Omental fat pad (tissue), 4 donors: ENCODE data around the gene GALNT18. TPM values are rescaled to one million over a fixed set of nuclear protein-coding genes. Genes with fewer than 3 reads are reported as not detected.

ENCODE experiments used
- ATAC-seq: fragments of 150-250 bp; one replicate; pipeline ENCODE4 v1.9.1; 2016; ENCODE audit warnings: mild to moderate bottlenecking, moderate library complexity; ENCODE audit not compliant: low FRiP score
- DNase-seq: peaks from one replicate; pipeline ENCODE4 v3.0.0-alpha.2; 2019; ENCODE audit warnings: low spot score
- CTCF ChIP-seq, 3 donors: fragments of 450-650 bp; IDR thresholded peaks; one replicate each; pipeline ENCODE4 v1.5.1; 2016 to 2017; ENCODE audit warnings: antibody characterized with exemption in 3 of 3, mild to moderate bottlenecking in 3 of 3, moderate library complexity in 2 of 3
- total RNA-seq, 4 donors: library from RNA; depleted of rRNA; stranded (reverse); fragments of >200 nt; gene quantifications; one replicate each; pipeline ENCODE4 v1.1.0, GENCODE V29; 2016

GALNT18 gene
- total RNA-seq, 4 donors from 2014 or later, result 21.0 to 47.4 (median 35.7) TPM

GRCh38 chr11:11440144-11440543 lies 181.7 kb downstream of the GALNT18 start:
- no peak for TF ChIP-seq CTCF (IDR thresholded peaks at IDR 0.05)
- no peak for DNase-seq
- no peak for ATAC-seq

- ATAC-seq (no peak), DNase-seq (no peak)
- TF ChIP-seq CTCF (IDR thresholded peaks at IDR 0.05), result no peak
These were observed 182.2 kb downstream of the GALNT18 start for GRCh38 chr11:11439591-11439990.

- ATAC-seq, result peak; percentile 42
- TF ChIP-seq CTCF (IDR thresholded peaks at IDR 0.05), result no peak
These were observed 185.0 kb downstream of the GALNT18 start for GRCh38 chr11:11436715-11437313.

GRCh38 chr11:11435635-11436034 lies 186.2 kb downstream of the GALNT18 start:
- no peak for TF ChIP-seq CTCF (IDR thresholded peaks at IDR 0.05)
- DNase-seq (no peak), ATAC-seq (no peak)

More at GRCh38 chr11:11436715-11437313, 185.0 kb downstream of the GALNT18 start:
- DNase-seq, result no peak

GRCh38 chr11:11433960-11434359 lies 187.8 kb downstream of the GALNT18 start:
- ATAC-seq, result no peak
- DNase-seq, result no peak
- no peak for TF ChIP-seq CTCF (IDR thresholded peaks at IDR 0.05)

- no peak for TF ChIP-seq CTCF (IDR thresholded peaks at IDR 0.05)
- no peak for ATAC-seq
These were observed 189.0 kb downstream of the GALNT18 start for GRCh38 chr11:11432621-11433319.

GRCh38 chr11:11430431-11430830 lies 191.4 kb downstream of the GALNT18 start:
- ATAC-seq (no peak), DNase-seq (no peak)
- no peak for TF ChIP-seq CTCF (IDR thresholded peaks at IDR 0.05)

More at GRCh38 chr11:11432621-11433319, 189.0 kb downstream of the GALNT18 start:
- no peak for DNase-seq
